ENCODE measurements around the gene CNN1. TPM values are rescaled to one million over a fixed set of nuclear protein-coding genes. Genes with fewer than 3 reads are reported as not detected.
"Not testable (repeated sequence)": the region's sequence is repeated elsewhere in the genome, so short reads cannot be mapped to it uniquely, and the experiment has no call there.

Gene CNN1
- total RNA-seq, 1 experiment from 2014 or later: not detected

DNA sequence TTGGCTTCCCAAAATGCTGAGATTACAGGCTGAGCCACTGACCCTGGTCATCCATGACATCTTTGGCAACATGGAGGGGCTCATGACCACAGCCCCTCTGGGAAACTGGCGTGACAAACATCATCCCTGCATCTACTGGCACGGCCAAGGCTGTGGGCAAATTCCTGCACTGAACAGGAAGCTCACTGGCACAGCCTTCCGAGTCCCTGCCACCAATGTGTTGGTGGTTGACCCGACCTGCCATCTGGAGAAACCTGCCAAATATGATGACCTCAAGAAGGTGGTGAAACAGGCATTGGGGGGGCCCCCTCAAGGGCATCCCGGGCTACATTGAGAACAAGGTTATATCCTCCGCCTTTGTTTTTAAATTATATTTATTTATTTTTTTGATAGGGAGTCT, 47.7 kb downstream of the CNN1 start:
- DNase-seq (ENCODE audit: low read depth, low spot score): no peak
- in situ Hi-C loops (cut with HindIII; ENCODE audit: low pct_unique_long_range_greater_than_20kb, low sequenced_read_pairs): no loop called here

DNA sequence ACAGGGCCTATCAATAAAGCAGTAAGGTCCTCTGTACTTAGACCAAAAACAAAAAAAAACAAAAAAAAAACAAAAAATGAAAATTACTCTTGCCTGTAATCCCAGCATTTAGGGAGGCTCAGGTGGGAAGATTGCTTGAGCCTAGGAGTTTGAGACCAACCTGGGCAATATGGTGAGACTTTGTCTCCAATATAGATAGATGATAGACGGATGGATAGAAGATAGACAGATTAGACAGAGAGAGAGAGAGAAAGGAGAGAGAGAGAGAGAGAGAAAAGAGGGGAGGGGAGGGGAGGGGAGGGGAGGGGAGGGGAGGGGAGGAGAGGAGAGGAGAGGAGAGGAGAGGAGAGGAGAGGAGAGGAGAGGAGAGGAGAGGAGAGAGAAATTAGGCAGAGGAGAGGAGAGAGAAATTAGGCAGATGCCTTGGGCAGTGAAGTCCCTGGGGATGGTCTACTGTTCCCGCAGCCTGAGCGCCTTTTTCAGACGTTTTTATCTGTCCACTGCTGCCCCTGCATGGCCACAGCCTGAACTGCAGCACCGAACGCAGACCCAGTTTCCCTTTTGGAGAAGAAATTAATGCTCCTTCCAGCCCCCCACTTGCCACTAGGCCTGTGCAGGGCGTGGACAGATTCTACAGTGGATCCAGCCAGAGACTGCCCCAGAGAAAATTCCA, 48.8 kb downstream of the CNN1 start:
- in situ Hi-C loops (cut with HindIII; ENCODE audit: low pct_unique_long_range_greater_than_20kb, low sequenced_read_pairs): no loop called here
- DNase-seq (ENCODE audit: low read depth, low spot score): peak; percentile 76

DNA sequence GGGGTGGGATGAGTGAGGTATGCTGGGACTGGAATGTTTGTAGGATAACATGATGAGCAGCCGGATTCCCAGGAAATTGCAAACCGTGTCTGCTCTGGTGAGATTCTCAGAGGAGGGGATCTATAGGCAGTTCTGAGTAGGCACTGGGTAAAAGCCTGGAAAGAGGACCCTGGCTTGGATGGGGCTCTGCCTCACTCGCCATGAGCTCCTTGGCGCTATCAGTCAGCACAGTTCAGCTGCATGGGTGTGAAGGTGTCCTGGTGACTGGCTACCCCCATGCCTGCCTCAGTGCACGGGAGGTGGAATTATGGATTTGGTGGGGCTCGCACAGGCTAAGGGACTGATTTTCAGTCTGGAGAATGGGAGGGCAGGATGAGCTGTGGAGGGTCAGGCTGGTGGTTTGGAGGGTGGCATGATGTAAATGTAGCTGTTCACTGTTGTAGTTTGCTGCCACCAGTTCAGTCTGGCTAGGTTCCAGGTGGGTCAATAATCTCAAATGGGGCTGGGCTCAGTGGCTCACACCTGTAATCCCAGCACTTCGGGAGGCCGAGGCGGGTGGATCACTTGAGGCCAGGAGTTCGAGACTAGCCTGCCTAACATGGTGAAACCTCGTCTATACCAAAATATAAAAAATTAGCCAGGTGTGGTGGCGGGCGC, 49.5 kb downstream of the CNN1 start:
- in situ Hi-C loops (cut with HindIII; ENCODE audit: low pct_unique_long_range_greater_than_20kb, low sequenced_read_pairs): no loop called here
- no peak for DNase-seq (ENCODE audit: low read depth, low spot score)

DNA sequence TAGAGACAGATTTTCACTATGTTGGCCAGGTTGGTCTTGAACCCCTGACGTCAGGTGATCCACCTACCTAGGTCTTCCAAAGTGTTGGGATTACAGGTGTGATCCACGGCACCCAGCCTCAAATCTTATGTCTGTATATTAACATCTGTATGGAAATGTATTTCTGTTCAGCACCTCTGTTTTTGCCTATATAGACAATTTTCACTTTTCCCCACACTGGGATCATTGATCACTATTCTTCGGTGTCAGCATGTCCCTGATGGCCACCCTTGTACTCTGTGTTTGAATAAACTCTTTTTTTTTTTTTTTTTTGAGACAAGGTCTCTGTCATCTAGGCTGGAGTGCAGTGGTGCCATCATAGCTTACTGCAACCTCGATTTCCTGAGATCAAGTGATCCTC, 55.4 kb downstream of the CNN1 start:
- in situ Hi-C loops (cut with HindIII; ENCODE audit: low pct_unique_long_range_greater_than_20kb, low sequenced_read_pairs): no loop called here
- DNase-seq (ENCODE audit: low read depth, low spot score): no peak

DNA sequence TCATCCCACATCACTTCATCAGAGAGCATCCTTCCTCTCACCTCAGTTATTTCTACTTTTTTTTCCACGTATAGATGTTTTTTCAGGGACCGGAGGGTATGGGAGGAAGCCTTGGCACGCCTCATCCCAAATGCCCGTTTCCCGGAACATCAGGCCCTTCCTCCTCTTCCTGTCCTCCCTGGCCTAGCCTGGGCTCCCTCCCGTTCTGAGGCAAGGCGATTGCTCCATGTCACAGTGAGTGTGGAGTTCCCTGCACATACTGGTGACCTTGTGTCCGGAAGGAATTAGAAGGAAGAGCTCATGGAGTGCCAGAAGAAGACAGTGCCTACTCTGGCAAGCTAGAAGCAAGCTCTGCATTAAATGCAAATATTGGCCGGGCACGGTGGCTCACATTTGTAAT, 57.5 kb downstream of the CNN1 start:
- in situ Hi-C loops (cut with HindIII; ENCODE audit: low pct_unique_long_range_greater_than_20kb, low sequenced_read_pairs): no loop called here
- no peak for DNase-seq (ENCODE audit: low read depth, low spot score)

DNA sequence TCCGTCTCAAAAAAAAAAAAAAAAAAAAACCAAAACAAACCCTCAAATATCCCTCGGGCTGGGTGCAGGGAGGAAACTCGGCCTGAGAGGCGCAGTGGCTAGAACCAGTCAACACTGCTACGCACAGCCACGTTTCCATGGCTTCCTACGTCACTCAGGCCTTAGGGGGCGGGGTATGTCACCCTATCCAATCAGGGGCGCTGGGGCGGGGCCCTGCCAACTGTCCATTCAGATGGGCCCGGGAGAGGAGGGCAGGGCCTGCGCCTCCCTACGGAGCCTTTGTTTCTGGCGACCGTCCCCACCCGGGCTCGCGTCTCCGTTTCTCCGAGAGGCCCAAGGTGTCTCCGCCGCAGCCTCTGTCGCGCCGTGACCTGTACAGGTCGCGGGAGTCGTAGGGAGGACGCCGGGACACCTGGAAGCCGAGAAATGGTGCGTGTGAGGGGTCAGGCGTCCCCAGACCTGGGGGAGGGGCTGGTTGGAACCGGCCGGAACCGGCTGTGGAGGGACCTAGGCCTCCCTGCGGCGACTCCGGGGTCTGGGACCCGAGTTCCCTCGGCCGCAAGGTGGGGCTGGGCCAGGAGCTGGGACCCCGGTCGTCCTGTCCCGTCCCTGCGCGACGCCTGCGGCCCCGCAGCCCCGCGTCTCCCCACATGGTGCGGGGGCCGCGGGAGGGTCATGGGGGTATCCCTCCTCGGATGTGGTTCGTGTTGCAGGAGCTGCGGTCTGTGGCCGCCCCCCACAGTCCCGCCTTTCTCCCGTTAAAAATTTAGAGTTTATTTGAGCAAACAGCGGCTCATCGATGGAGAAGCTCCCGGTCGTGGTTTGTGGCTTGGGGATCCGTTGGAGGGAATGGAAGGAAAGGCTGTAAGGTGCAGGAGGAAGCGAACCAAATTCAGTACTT, 58.8 kb downstream of the CNN1 start, which contains the start of gene ZNF627:
Gene ZNF627 (plus strand): TSS at position 282 of the 901 bp plus-strand sequence. CDS start 145 bp downstream, at position 427.
- peak; percentile 96 for DNase-seq (ENCODE audit: low read depth, low spot score)
- in situ Hi-C loops (cut with HindIII; ENCODE audit: low pct_unique_long_range_greater_than_20kb, low sequenced_read_pairs): no loop called here

DNA sequence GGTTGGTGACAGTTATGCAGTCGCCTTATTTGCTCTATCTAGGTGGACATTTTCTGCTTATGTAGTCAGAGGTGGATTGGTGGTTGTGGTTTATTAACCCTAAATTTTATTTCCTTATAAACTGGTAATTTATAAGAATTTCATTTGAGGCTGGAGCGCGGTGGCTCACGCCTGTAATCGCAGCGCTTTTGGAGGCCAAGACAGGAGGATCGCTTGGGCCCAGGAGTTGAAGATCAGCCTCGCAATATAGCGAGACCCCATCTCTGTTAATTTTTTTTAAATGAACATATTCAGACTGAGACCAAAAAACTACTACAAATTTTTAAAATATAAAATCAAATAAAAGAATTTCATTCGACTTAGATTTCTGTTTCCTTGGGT, 59.4 kb downstream of the CNN1 start:
- in situ Hi-C loops (cut with HindIII; ENCODE audit: low pct_unique_long_range_greater_than_20kb, low sequenced_read_pairs): no loop called here

DNA sequence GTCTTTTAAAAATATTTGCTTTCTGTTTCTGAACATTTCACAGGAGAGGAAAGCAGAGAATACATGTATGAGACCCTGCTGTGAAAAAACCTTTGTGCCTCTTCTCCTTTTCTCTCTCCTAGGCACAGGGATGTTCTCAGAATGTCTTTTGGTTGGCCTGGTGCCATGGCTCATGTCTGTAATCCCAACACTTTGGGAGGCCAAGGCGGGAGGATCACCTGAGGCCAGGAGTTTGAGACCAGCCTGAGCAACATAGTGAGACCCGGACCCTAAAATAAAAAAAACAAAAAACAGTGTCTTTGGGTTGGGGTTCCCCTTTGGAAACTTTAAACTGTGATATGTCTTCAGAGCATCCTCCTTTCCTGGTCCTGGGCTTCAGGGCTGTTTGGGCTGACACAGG, 60.1 kb downstream of the CNN1 start:
- no peak for DNase-seq (ENCODE audit: low read depth, low spot score)
- in situ Hi-C loops (cut with HindIII; ENCODE audit: low pct_unique_long_range_greater_than_20kb, low sequenced_read_pairs): no loop called here

More for the DNA sequence above, 59.4 kb downstream of the CNN1 start:
- no peak for DNase-seq (ENCODE audit: low read depth, low spot score)

DNA sequence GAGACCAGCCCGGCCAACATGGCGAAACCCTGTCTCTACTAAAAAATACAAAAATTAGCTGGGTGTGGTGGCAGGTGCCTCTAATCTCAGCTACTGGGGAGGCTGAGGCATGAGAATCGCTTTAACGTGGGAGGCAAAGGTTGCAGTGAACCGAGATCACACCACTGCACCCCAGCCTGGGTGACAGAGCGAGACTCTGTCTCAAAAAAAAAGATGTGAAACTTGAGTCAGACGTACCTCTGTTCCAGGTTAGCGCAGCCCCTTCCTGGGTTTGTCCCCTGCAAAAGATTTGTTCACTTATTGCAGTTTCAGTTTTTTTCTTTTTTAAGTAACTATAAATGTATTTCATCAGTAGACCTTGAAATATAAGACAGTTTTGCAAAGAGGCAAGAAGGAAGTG, 61.1 kb downstream of the CNN1 start:
- DNase-seq (ENCODE audit: low read depth, low spot score); in situ Hi-C loops (cut with HindIII; ENCODE audit: low pct_unique_long_range_greater_than_20kb, low sequenced_read_pairs): not testable (repeated sequence)

Small RNA genes lying within 50 kb of the gene (small RNA-seq; reads per million reads assigned to genes)
- gene MIR7974 (0.29 to 7.1 reads per million in 2 experiments), gene RN7SL833P (0 to 14.5 reads per million in 2 experiments)

Other genes with a start within 250 kb of the CNN1 start
- gene TSPAN16, start 242.7 kb upstream of the CNN1 start, total RNA-seq (2014; rRNA removed; shearing (Covaris generic)): not detected in 2 replicates
- gene RAB3D, start 199.2 kb upstream of the CNN1 start, total RNA-seq (2014; rRNA removed; shearing (Covaris generic)): 7.6 and 9.3 TPM in 2 replicates
- 79.4 and 87.3 TPM in 2 replicates for gene TMEM205, start 192.6 kb upstream of the CNN1 start, total RNA-seq (2014; rRNA removed; shearing (Covaris generic))
- gene CCDC159, start 192.3 kb upstream of the CNN1 start, total RNA-seq (2014; rRNA removed; shearing (Covaris generic)): 1.5 and 1.7 TPM in 2 replicates
- gene PLPPR2, start 183.4 kb upstream of the CNN1 start, total RNA-seq (2014; rRNA removed; shearing (Covaris generic)): 4.9 and 7.6 TPM in 2 replicates
- 1.0 and 2.4 TPM in 2 replicates for gene SWSAP1, start 164.2 kb upstream of the CNN1 start, total RNA-seq (2014; rRNA removed; shearing (Covaris generic))
- gene EPOR, start 154.5 kb upstream of the CNN1 start, total RNA-seq (2014; rRNA removed; shearing (Covaris generic)): 8.0 and 9.2 TPM in 2 replicates
- 2.0 and 2.2 TPM in 2 replicates for gene RGL3, start 119.5 kb upstream of the CNN1 start, total RNA-seq (2014; rRNA removed; shearing (Covaris generic))
- gene ODAD3, start 103.7 kb upstream of the CNN1 start, total RNA-seq (2014; rRNA removed; shearing (Covaris generic)): 0.08 TPM in 1 of 2 replicates, not detected in the other
- 93.9 and 122 TPM in 2 replicates for gene PRKCSH, start 103.2 kb upstream of the CNN1 start, total RNA-seq (2014; rRNA removed; shearing (Covaris generic))
- not detected in 2 replicates for gene ELAVL3, start 57.8 kb upstream of the CNN1 start, total RNA-seq (2014; rRNA removed; shearing (Covaris generic))
- 1.6 and 5.6 TPM in 2 replicates for gene ZNF653, start 33.0 kb upstream of the CNN1 start, total RNA-seq (2014; rRNA removed; shearing (Covaris generic))
- 47.8 and 56.9 TPM in 2 replicates for gene ECSIT, start 9.7 kb upstream of the CNN1 start, total RNA-seq (2014; rRNA removed; shearing (Covaris generic))
- 34.5 and 44.1 TPM in 2 replicates for gene ELOF1, start 20.4 kb downstream of the CNN1 start, total RNA-seq (2014; rRNA removed; shearing (Covaris generic))
- 64.7 and 68.3 TPM in 2 replicates for gene ACP5, start 38.8 kb downstream of the CNN1 start, total RNA-seq (2014; rRNA removed; shearing (Covaris generic))
- 12.6 and 13.2 TPM in 2 replicates for gene ZNF627, start 58.6 kb downstream of the CNN1 start, total RNA-seq (2014; rRNA removed; shearing (Covaris generic))
- gene ZNF823, start 200.1 kb downstream of the CNN1 start, total RNA-seq (2014; rRNA removed; shearing (Covaris generic)): 3.1 and 4.4 TPM in 2 replicates
- gene ZNF441, start 228.1 kb downstream of the CNN1 start, total RNA-seq (2014; rRNA removed; shearing (Covaris generic)): 5.0 and 5.9 TPM in 2 replicates